GM21825 (cell line): ENCODE data around the gene MYADML2.
A peak's percentile ranks its signal among the peaks of the same experiment; 100 is the strongest.

Experiments
- ATAC-seq: cut with Tn5 transposase; IDR thresholded peaks from one replicate; pipeline ENCODE4 v1.9.1; 2021; ENCODE audit warnings: mild to moderate bottlenecking, moderate library complexity; ENCODE audit not compliant: unreplicated experiment

The MYADML2 gene

DNA sequence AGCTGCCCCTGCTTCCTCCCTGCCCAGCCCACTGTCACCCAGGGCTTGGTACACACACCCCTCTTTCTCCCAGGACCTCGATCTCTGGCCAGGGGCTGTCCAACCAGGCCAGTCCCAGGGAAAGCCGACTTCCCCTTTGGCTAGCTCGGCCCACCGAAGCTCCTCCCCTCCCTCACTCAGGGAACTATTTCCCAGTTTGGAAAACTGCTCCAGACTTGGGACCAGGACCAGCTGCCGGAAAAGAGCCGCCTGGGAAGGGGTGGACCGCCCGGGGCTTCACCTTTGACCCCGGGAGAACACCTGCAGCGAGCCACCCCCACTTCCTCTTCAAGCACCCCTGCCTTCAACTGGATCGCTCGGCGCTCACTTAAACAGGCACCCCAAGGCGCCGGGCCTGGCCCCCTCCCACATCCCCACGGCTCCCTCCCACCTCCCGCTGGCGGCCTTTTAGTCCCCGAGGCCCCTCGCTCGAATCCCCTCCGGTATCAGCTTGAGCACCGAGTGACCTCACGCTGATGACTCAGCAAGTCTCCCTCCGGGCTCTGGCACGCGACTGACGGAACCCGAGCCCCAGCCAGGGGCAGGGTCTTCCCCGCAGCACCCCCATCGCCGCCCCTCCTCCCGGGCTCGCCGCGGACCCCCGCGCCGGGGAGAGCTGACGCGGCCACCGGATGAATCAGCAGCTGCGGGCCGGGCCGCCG is 20.4 kb downstream of the MYADML2 start:
- ATAC-seq = peak; percentile 16

DNA sequence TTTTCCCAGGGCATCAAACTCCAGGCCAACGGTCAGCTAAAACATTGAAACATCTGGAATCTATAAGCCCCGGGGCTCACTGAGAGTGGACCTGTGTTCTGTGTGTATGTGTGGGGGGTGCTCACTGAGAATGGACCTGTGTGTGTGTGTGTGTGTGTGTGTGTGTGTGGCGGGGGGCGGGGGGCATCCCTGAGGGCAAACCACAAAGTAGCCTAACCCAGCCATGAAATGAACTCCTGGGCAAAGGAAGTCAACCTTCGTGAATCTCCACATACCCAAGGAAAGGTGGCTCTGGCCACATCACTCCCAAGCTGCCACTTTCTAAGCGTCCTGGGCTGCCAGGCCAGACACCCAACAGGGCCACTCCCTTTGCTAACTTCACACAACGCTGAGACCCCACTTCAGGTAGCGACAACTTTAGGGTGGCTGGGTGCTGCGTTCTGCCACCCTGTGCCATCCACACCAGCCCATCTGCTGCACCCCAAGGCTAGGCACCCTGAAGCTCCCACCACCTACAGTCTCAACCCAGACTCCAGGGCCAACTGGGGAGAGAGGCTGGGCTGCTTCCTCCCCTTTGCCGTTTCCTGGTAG is 21.1 kb downstream of the MYADML2 start:
- ATAC-seq = no peak

DNA sequence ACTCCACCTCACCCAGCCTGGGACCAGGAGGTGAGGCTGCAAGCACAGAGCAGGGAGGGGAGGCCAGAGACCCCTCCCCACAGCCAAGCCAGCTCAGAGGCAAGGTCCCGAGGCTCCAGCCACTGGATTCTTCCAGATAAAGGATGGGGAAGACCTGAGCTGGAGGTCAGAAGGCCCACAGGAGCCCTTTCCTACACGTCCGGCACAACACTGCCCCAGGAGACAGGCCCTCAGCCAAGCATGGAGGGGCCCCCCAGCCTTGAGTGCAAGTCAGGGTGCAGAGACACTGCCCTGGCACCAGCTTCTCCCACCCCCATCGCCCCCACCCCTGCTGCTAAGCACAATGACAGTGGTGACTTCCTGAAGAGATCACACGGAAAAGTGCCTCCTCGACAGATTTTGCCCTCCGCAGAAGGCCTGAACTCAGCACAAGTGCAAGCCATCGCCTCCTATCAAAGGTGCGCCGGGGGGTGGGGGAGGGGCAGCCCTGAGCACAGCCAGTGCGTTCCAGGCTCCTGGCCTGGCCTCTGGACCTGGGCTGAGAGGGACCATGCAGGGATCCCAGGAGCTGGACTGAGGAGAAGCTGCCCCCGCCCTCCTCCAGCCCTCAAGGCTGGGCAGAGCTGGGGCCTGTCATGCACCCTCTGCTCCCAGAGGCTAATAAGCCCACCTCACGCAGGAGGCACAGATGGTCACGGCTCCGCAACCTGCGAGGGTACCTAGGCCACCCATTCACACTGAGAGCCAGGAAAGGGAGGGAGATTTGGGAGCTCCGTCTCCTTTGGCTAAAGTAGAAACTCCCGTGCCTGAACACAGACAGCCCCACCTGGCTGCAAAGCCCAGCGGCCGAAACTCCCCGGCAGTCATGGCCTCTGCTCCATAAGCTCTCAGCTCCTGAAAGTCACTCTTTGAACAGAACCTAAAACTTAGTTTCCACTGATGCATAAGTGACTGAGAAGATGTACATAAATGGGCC is 22.2 kb downstream of the MYADML2 start:
- no peak for ATAC-seq

DNA sequence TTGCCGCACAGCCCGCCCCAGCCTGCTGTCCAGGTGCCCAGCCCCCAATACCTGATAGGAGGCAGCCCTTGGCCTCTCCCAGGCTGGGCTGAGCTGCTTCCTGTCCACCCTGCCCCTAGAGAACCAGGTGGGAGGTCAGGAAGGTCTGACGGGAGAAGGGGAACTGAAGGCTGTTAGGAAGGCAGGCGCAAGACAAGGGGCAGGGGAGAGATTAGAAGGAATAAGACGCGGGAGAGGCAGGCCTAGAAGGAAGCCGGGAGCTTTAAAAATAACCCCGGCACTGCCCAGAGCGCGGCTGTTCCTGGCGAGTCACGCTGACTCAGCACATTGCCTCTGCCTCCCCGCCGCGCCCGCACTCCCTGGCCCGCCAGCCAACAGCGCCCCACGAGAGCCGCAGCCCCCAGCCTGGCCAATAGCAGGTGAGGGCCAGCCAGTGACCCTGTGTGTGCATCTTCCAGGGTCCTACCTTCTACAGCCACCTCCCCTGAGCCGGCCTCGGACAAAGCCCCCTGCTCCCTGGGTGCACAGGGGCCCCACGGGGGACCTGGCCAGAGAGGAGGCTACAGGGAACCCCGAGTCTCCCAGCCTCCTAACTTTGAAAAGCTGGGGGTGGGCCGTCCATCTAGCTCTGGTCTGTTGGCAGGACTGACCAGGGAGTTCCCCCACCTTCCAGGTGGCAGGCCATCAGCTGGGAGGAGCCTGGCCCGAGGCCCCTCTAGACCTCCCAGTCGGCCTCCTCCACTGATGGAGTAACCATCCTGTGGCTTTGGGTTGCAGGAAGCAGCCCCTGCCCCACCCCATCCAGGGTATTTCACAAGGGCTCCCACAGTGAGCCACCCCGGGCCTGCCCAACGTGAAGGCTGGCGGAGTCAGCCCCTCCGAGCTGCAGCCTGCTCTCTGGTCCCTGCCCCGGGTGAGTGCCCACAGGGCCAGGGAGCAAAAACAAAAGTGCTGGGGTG is 23.5 kb downstream of the MYADML2 start:
- ATAC-seq = no peak

DNA sequence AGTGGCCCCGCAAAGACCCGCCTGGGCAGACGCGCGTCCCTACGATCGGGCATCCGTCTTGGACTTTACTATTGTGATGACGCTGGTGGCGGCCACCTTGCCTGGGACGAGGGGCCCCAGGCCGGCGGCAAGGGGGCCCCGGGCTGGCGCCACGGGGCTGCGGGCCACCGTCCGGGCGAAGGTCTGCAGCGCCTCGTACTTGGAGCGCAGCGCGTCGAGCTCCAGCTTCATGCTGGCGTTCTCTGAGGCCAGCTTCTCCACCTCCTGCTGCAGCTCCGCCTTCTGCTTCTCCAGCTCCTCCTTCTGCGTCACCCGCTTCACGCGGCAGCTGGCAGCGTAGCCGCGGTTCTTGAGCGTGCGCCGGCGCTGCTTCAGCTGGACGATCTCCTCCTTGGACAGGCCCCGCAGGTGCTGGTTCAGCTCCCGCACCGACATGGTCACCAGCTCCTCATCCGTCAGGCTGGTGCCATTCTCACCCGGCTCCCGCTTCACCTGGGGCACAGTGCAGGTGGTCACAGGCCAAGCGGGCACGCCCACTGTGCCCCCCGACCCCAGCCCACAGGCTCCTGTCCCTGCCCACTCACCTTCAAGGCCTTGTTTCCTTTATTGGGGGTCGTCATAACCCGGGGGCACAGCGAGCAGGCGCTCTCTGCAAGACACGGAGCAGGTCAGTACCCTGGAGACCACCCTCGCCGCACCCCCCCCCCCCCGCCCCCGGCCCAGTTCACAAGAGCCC is 24.3 kb downstream of the MYADML2 start:
- no peak for ATAC-seq

DNA sequence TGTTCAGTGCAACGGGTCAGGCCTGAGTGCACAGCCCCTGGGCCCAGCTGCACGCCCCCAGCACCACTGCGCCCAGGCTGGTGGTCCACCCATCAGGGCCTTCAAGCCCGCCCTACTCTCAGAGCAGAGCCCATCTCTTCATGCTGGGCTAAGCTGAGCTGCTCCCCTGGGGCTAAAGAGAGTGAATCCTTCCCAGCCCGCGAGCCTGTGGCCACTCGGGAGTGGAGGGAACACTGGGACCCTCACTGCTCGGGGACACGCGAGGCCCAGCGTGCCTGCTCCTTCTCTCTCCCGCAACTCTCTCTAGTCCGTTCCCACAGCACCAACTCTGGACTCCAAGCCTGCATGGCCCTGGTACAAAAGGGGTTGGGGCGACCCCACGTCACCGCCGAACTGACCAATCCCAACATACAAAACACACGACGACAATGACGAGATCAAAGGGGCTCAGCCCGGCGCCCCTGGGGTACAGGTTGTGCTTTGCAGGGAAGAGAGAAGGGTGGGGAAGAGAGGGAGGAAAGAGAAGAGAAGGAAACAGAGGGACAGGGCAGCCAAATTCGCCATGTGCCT is 25.0 kb downstream of the MYADML2 start:
- ATAC-seq = no peak

DNA sequence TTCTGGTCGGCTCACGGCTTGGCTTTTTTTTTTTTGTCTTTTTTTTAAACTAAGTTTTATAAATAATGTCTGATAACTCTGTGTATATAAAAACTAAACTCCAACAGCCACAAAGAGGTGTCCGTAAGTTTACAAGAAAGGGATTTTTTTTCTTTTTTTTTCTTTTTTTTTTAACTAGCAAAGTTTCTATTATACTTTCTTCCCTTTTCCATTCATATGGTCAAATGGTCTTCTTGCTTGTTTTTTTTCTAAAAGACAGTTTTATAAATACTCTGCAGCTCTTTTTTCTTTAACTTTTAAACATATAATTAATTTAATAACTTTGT is 25.5 kb downstream of the MYADML2 start:
- ATAC-seq = no peak

DNA sequence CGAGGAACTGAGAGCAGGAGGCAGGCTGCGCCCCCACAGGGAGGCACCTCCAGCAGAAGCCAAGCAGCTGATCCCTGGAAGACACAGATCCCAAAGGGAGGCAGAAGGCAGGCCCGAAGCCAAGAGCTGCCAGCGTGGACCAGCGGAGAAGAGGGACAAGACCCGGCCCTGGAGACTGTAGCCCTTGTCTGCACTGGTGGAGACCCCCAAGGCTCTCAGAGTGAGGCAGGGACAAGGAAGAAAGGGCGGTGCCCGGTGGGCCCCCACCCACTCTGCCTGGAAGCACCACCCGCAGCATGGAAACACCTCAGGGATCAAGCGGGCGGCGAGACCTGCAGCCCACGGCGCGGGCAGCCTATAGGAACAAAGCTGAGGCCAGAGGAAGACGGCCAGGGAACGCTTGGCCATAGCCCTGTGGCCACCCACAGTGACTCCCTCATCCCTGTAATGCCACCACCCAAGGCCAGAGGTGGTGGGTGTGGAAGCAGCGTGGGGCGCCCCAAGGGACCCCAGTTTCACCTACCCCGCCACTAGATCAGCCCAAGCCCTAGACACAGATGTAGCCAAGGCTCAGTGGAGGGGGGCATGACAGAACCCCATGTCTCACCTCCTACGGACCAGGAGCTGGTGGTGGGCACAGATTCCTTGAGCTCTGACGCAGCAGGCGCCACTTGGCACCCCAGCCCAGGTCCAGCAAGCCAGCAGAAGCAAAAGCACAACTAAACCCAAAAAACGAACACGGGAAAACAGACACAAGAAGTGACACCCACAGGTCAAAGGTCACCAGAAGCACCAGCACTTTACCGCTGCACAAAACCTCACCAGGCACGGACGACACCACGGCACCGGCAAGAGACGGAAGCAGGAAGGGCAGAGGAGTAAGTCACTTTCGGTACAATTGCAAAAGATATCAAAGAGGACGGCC is 26.2 kb downstream of the MYADML2 start:
- no peak for ATAC-seq

DNA sequence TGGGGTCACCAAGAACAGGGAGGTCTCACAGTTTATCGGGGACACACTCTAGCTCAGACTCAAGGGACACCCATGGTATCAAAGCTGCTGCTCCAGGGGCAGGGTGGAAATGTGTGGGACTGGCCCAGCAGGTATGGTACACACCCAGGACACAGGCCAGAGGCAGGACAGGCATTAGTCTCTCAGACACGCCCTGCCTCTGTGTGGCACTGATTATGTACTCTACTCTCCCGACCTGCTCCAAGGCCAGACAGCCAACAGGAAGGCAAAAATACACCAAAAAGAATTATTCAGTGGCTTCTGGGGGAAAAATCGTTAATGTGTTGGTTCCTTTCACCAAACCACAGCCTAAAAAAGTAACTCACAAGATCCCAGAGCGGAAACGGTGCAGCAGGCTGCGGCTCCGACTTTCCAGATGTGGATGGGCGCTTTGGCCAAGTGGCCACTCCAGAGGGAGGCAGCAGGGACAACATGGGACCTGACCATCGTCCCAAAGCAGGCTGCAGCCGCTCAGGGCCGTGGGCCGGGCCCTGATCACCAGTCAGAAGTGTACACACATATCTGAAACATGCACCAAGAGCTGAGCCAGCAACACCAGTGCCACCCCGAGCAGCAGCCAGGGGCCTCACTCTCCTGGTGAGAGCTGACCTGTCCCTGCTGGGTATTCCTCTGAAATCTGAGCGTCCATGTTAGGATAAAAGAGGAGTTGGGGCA is 28.0 kb downstream of the MYADML2 start:
- ATAC-seq = no peak

DNA sequence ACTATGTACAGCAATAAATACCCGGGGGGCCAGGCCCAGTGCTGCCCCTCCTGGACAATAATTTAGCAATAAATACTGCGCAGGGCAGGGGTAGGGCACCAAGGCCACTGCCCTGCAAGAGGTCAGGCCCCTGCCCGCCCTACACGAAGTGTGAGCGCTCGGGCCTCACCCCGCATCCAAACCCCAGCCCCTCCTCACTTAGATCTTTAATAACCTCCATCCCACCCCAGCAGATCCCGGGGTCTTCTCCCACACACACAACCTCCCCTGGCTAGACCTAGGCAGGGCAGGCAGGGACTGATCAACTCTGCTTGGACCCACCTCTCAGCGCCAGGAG is 28.7 kb downstream of the MYADML2 start:
- ATAC-seq = peak; percentile 15

DNA sequence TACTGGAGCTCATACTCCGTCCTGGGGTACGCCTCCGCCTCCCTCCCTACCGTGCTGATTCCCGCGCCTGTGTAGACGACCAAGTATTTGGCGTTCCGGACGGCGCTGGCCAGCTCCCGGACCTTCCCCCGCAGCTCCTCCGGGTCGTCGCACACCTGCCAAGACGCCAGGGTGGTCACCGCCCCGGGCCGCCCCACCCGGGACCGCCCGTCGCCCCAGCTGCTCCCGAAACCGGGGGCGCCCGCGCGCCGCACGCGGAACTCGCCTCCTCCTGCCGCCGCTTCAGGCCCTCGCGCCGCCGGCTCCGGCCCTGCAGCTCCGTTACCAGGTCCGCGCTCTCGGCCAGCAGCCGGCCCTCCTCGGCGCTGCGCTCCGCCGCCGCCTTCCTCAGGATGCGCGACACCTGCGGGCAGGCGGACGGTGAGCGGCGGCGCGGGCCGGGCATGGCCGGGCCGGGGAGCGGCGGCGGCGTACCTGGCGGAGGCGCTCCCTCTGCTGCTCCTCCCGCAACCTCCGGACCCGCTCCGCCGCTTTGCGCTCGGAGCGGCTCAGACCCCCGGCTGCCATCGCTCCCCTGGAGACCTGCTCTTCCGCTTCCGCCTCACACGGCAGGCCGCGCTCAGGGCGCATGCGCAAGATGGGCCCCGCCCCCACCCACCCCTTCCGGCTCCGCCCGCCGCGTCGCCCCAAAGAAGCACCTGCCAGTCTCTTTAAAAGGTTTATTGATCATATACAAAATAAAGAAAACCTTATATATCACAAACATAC is 29.3 kb downstream of the MYADML2 start, which contains the start of gene SIRT7:
Gene SIRT7, minus strand, starts transcription at position 612 of the 768 bp plus-strand sequence. Its CDS starts 45 bp downstream, at position 567.
- peak; percentile 51 for ATAC-seq

DNA sequence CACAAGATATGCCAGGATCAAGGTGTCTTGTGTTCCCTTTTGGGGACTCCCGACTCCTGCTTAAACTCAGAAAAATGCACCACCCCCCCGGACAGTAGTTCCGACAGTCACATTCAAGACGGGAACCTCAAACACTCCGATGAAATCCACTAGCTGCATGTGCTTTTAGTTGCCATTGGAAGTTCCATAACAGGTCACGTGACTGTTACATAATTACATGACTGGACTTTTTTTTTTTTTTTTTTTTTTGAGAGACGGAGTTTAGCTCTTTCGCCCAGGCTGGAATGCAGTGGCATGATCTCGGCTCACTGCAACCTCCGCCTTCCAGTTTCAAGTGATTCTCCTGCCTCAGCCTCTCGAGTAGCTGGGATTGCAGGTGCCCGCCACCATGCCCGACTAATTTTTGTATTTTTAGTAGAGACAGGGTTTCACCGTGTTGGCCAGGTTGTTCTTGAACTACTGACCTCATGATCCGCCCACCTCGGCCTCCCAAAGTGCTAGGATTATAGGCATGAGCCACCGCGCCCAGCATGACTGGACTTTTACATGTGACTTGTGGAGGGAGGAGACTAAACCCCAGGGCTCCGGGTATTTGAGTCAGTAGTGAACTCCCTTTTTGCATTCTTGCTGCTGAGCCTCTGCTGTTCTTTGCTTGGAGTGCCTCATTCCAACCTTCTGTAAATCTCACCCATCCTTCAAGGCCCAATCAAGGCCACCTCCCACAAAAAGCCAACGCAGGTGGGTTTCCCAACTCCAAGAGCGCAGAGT is 30.6 kb downstream of the MYADML2 start:
- no peak for ATAC-seq

DNA sequence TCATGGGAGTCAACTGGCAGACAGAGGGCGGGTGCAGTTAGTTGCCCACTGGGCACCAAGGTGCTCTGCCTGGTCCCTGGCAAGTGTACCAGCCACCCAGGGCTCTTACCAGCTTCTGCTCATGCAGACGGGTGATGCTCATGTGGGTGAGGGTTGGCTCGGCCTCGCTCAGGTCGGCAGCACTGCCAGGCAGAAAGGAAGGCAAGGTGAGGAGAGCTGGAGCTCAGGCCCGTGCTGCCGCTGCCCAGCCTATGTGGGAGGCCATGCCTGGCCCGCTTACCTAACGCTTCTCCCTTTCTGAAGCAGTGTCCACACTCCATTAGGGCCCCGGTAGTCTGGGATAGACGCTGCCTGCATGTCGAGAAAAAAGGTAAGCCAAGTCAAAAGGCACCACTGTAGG is 31.7 kb downstream of the MYADML2 start:
- no peak for ATAC-seq

DNA sequence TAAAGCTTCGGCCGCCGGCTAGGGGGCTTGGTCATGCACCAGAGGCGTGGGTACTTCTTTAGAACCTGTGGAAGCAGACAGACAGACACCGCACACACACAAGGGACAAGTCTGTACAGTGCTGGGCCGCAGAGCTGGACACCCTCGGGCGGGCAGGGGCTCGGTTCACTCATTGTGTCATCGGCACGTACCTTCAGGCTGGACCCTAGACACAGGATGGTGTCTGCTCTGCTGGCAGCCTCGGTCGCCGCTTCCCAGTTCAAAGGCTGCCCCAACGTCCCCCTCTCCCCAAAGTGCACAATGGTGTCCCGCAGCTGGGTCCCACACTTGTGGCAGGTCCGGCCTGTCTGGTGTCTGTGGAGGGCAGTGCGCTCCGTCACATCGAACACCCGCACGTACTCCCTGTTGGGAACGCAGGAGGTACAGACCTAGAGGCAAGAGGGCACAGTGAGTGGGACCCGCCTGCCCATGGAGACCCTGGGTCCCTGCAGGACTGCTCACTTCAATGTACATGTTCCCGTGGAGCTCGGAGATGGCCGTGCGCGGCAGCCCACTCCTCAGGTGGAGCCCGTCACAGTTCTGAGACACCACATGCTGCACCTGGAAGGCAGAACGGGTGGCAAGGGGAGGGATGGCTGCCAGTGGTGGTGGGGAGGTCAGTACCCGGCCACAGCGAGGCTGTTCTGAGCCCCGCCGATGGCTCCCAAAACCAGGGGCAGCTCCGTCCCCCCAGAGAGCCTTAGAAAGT is 32.8 kb downstream of the MYADML2 start:
- no peak for ATAC-seq

DNA sequence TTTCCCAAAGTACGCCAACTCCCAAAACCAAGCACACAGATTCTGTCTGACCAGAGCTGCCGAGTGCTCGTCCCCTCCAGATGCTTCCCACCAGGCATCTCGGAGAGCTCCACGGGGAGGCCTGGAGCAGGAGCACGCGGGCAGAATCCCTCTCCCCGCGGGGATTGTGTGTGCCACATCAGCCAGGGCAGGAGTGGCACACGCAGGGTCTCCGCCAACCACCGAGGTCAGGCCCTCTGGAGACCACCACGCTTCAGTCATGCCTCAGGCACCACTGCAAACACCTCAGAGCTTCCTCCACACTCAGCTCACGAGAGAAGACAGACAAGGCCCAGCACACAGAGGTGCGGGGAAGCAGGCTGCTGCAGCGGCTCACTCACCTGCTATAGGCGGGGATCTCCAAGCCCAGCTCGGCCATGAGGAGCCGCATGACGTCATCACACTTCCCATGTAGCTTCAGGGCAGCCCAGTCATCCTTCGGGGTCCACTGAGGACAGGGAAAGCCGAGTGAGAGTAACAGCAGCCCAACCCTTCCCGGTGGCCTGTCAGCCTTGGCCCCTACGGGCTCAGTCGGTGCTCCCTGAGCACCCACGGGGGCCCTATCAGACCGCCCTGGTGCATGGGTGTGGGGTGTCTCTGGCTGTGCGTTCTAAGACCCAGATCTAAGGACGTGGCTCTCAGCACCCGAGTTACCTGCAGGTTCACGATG is 33.5 kb downstream of the MYADML2 start:
- ATAC-seq = no peak
